Stimulated activated CD4-positive, alpha-beta T cell treated with anti-CD3 and anti-CD28 coated beads, TNF-alpha, amount 100 ng/mL, for 1 hour (primary cell): ENCODE data around the gene STUM.
A peak's percentile ranks its signal among the peaks of the same experiment; 100 is the strongest.

Source experiments
- DNase-seq, 3 donors: peaks; one replicate each; pipeline ENCODE4 v3.0.0-alpha.2; 2020; ENCODE audit warnings: low read depth in 3 of 3, low spot score in 1 of 3

Gene STUM

DNA sequence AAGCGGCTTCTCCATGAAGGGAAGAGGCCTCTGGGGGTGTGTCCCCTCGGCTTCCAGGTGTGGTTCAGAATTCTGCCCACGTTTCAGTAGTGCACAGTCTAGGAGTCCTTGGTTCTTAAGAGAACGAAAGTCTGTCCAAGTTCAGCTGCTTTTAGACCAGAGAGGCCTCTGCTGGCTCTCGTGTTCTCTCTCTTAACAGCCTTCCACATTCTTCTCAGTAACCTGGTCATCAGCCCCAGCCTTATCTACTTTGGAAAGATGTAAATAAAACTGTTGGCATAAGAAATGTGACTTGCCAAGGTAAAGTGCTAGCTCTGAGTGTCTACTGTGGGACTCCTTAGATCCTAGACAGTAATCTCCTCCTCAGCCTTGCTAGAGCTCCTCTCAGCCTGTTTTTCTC lies 15.3 kb upstream of the STUM start:
- DNase-seq, result no peak

DNA sequence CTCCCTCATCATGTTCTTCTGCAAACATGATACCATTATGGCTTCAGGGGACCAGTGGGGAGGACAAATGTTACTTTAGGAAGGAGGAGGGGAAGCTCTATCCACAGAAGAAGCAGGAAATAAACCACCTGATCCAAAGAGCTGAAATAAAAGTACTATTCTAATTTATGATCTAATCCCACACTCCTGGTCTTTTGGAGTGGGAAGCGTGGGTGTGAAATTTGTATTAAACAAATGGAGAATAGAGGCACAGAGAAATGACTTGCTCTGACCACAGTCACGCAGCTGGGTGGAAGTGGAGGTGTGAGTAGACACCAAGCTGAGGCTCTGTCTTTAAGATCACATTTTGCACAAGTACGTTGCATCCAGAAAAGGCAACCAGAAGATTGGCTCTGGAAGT lies 14.5 kb upstream of the STUM start:
- DNase-seq, result no peak

DNA sequence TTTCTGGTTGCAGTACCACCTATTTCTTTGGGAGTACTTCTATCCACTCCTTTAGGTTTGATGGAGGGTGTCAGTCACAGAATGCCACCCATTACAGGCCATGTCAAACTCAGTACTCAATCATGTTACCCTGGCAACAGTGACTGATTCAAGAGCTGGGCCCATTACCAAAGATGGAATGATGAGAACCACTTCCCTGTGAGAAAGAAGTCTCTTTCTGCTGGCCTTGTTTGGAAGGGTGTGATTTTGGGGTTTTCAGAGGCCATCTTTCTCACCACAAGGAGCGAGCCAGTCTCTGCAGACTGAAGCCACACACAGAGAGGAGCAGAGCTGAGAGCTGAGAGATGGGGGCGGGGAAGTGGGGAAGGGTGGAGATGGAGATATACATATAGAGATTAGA lies 13.9 kb upstream of the STUM start:
- DNase-seq, result no peak

DNA sequence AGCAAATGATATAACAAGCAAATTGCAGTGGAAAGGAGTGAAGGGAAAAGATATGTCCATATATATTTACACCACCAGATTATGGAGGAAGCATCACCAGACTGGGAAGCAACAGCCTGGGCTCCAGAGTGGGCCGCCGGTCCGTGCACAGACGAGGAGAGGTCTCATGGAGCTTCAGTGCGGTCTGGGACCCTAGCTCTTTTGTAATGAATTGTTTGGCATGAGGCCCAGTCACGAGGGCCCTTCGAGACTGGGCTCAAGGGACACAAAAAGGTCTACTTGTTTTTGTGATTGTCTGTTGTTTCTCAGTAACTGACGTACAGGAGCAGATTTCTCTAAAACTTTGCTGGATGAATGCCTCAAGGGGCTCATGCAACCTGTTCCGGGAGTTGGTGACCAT lies 12.9 kb upstream of the STUM start:
- no peak for DNase-seq

DNA sequence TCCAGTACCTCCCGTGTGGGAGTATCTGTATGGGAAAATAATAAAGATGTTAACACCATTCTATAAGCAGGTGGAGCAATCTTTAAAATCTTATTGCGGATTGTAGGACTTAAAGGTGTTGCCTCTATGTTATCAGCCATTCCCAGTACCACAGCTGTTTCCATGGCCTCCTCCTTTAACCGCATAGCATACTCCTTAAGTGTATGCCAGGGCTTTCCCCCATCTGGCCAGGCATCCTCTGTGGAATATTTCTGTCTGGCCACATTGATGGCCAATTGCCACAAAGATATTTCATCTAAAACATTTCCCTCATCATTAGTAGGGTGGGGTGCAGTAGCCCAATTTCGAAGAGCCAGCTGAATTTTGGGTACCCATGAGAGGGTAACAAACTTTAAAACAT lies 7.3 kb upstream of the STUM start:
- DNase-seq, result no peak

DNA sequence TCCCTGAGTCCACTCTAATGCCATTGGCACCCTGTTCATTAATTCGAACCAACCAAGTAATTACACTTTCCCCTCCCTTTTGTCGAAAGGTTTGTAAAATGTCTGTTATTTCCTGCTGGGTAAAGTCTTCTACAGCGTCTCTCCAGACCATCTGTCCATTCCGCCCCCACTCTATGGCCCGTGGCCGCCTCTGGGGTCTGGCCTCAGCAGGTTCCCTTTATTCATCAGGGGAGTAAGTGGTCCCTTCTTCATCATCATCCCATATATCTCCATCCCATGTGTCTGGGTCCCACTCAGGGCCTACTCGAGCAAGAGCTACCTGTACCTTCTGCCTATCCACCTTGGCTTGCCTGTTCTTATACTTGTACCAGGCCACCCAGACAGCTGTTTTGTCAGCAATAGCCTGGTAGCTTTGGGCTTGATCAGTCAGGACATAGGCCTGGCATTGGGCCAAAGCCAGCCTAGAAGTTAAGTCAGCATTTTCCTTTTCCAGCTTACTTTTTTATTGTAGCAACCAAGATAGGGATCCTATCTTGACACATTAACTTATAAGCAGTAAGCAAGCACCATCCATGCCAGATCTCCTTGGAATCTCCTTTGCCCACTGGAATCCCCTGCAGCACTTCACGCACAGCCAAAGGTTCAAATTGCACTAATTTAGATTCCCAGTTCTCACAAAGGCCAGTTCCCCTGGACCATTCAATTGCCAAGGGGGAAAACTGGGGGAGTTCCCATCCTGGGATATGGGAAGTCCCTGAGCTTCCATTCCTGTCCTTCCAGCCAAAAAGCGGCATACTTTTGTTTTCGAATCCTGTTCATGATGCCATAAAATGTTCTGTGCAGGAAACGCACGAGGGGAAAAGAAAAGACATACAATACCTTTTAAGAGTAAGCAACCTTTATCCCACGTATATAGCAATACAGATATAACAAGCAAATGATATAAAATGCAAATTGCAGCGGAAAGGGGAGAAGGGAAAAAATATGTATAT lies 6.6 kb upstream of the STUM start:
- DNase-seq, result no peak

DNA sequence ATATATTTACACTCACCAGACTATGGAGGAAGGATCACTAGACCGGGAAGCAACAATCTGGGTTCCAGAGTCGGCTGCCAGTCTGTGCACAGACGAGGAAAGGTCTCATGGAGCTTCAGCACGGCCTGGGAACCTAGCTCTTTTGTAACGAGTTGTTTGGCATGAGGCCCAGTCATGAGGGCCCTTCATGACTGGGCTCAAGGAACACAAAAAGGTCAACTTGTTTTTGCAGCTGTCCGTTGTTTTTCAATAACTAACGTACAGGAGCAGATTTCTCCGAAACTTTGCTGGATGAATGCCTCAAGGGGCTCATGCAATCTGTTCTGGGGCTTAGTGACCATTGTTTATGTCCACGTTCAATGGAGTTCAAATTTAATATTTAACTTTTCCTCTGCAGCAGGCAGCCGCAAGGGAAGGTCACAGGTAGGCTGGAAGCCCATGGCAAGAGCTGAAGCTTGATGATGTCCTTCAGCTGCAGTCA lies 5.9 kb upstream of the STUM start:
- DNase-seq, result no peak

DNA sequence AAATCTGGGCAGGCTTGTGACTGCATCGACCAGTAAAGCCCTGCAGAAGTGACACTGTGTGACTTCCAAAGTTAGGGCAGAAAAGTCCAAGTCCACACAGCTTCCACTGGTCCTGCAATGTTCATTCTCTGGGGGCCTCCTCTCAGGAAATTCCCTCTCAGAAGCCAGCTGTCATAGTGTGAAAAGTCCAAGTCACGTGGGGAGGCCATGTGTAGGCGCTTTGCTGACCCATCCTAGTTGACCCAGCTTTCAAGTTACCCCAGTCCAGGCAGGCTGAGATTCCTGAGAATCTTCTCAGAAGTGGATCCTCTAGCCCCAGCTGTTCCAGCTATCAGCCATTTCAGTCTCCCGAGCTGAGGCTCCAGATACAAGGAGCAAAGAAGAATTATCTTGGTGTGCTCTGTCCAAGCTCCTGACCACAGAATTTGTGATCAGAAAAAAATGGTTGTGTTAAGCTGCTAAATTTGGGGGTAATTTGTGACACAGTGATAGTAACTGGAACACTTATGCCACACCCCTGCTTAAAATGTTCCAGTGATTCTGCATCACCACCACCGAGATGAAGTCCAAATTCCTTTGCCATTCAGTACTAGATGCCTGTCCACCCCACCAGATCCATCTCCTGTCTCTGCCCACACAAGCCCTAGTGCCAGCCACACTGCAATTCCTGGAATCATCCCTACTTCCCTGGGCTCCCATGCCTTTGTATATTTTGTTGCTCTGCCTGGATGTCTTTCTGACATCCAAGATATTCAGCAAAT lies 2.5 kb upstream of the STUM start:
- DNase-seq, result no peak

DNA sequence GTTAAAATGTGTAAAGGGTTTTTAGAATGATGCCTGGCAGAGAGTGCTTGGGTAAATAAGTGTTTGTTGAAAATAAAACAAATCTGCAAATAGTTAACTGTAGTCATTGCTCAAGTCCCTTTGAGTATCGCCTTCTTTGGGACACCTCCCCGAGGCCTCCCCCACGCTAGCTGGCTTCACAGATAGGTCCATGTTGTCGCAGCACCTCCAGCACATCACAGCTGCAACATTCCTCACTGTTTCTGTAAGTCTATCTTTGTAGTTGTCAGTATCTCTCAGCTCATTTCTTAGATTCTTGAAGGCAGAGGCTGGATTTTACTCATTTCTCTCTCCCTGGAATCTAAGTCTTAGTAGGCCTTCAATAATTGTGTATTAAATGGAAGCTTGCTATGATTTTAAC lies 1.6 kb upstream of the STUM start:
- DNase-seq, result no peak

DNA sequence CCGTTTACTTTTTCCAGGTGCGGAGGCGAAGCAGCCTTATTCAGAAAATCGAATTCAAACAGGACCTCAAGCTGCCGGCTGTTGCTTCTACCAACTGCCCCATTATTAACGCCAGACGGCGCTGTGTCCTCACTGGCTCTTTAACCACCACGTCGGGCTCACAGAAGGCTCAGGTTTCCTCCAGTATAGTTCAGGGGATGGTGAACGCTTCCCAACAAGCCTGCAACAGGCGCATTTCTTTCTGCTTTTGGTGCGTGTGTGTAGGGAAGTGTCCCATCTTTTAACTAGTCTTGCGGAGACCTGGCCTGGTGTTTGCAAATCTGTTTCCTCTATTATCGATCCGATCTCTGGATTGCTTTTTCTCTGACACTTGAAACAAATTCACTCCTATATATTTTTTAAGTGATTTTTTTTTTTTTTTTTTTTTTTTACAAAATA lies 791 bp upstream of the STUM start:
- peak; percentile 27 to 51 (median 33) for DNase-seq

DNA sequence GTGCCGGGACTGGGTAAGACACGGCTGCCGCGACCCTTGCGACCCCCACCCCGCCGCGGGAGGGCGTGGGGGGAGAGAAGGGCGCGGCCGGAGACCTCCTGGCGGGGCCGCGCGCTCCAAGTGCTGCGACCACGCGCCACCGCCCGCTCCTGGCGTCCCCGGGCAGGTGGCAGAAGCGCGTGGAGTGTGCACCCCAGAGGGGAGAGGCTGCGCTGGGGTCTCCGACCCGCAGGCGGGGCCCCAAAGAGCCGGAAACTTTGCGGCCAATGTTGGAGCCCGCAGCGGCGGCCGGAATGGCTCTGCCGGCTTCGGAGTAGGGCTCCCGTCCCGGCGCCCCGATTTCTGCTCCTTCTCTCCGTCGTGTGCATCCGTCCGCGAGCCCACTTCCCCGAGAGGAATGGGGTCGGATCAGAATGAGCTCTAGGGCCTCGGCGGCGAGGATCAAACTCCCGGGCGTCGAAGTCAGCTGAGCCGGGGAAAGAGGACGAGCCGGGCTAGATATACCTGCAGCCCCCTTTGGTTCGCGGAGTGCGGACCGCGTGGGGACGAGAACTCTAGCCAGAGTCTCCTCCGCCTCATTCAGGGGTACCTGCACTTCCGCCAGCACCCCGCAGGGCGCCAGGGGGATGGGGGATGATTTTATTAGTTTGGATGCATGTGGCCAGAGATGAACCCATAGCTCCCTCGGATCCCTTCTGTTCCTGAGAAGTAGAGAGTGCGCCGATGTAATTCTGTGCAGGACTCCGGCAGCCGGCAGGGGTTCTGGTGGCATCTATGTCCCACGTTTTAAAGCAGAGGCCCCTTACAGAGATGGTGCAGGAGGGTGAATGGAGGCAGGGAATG lies 751 bp downstream of the STUM start:
- DNase-seq, result peak in 1 of 3 donors; percentile 3

DNA sequence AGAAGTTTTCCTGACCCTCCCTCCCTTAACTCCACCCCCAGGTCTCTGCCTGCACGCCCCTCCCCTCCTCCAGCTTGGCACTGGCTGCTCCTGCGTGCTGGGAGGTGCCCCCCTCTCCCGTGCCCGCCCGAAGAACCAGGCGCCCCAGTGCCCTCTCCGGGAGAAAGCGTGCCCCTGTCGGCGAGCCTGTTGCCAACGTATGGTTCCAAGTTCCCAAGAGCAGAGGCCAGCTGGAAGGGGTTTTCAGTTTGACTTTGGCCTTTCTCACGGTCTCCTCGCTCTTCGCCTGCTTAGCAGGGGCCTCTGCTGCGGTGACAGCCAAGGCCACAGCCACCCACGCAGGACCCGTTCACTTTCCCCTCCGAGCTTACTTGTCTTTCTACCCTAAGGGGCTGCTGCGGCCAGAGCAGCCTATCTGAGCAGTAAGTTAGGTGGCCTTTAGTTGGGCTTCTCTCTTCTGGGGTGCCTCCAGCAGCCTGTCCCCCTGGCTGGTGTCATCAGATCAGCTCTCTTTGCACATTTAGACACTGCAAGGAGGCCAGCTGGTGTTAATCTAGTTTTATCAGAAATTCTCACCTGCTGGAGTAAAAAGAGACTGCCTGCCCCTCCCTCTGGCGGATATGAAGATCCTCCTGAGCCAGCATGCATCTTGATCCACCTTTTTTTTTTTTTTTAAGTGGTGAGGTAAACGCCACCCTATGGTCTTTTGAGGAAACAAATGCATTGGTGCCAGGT lies 1.5 kb downstream of the STUM start:
- DNase-seq, result peak in 1 of 3 donors; percentile 2

DNA sequence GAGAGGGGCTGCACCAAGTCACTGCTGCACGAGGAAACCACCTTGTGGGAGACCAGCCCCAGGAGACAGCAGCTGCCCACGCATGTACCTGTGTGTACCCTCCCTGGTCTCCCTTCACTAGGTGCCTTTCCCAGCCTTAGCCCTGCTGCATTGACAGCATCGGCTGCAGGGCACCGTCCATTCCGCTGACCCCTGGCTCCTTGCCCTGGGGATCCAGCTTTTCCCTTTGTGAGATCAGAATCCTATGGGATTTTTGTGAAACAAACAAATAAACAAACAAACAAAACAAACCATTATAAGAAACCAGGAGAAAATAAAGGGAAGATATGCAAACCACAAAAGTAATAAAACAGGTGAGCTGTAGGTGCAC lies 2.1 kb downstream of the STUM start:
- DNase-seq, result no peak

DNA sequence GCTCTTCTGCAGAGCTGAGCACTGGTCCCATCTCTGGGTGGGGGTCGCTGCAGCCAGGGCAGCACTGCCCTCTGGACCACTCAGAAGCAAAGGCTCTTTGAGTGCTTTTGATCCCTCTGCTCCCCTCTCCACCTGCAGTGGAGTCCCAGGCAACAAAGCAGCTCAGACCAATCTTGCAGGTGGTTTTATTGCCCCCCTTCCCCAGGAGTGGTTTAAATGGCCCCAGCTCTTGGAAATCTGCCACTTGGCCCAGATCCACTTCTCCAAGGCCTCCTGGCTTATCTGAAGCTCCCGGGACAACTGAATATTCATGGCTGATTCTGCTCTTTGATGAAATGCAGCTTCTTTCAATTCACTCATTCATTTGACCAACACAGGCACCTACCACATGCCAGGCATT lies 2.7 kb downstream of the STUM start:
- DNase-seq, result no peak

DNA sequence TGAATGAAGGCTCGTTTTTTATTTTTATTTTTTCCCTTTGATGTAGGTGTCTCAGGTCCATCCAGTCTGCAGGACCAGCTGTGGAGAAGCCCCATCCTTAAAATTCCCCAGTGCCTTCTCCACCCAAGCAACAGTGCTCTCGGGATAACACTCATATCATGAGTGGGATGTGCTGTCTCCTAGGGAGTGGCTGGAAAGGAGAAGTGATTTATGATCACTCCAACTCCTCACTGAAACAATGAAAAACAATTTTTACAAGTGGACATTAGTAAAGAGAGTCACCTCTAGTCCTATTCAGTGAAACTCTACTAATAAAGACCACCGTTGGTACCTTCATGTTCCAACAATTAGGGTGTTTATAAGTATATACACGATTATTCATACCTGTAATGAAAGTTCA lies 3.5 kb downstream of the STUM start:
- no peak for DNase-seq

DNA sequence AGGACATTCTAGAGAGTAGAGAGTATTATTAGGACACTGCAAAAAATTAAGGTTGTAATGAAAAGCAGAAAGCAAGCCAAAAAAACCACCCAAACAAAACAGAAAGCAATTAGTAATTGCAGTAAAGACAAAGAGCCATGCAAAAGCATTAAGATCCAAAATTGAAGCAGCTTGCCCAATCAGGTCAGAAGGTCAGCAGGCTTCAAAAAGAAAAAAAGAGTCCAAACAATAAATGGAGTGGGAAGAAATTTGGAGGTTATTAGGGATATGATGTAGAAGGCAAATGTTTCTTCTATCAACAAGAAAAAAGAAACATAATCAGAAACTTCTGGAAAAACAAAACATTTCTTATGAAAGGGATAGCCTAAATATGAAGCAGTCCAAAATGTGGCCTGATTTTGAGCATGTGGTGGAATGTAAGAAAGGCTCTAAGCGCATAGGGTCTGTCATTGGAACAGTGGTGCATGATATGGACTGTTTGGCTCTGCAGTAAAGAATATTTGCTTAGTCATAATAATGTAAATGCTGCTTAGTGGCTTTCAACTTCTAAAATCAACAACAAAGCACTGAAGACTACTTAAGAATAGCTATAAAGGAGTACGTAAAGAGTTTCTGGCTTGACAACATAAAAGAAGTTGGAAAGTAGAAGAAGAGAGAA lies 4.8 kb downstream of the STUM start:
- DNase-seq, result no peak

DNA sequence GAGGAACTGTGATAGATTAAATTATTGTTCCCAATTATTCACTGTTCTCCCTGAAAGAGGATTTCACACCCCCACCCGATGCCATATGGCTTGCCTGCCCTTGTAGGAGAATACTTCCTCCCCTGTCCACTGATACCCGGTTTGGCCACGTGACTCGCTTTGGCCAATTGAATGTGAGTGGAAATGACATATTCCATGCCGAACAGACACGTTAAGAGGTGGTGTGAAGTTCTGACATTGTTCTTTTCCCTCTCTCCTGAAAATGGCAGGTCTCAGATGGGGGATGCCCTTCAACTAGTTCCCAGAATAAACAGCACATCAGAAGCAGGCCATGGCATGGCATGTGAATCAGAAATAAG lies 5.3 kb downstream of the STUM start:
- no peak for DNase-seq

DNA sequence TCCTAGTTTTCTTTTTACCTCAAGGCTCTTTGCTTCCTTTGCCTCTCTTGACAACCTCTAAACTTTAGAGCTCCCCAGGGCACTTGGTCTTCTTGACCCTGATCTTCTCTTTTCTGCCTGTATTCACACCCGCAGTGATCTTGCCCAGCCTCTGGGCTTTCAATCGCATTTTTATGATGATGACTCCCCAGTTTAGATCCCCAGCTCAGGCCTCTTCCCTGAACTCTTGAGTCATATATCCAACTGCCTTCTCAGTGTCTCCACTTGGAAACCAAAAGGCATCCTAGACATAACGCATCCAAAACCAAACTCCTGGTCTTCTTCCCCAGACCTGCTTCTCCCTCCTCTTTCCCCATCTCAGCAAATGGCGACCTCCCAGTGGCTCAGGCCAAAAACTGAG lies 6.5 kb downstream of the STUM start:
- DNase-seq, result no peak

DNA sequence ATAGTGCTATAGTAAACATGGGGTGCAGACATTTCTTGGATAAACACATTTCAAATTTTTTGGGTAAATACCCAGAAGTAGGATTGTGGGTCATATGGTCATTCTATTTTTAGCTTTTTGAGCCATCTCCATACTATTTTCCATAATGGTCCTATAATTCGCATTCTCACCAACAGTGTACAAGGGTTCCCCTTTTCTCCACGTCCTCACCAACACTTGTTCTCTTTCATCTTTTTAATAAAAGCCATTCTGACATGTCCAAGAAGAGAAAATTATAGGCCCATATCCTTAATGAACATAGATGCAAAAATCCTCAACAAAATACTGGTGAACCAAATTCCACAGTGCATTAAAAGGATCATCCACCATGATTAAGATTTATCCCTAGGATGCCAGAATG lies 8.9 kb downstream of the STUM start:
- no peak for DNase-seq

DNA sequence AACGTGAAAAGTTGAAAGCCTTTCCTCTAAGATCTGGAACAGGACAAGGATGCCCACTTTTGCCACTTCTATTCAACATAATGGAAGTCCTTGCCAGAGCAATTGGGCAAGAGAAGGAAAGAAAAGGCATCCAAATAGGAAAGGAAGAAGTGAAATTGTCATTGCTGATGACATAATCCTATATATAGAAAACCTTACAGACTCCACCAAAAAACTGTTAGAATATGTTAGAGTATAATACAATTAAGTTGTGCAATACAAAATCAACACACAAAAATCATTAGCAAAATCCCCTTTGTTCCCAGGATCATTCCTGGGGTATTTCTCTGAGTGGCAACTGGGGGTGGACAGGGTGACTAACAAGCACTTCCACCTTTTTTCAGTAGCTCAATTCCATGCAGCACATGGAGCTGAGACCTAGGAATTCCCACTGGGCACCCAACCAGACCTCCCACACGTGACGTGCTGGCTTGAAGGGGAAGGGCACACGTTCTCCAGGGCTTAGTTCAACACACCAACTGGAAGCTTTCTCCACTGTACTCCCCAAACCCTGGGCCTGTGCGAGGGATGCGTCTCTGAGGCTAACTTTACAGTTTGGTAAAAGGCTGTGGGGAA lies 9.6 kb downstream of the STUM start:
- DNase-seq, result no peak
